ENCODE measurements around the gene REN.

The REN gene

DNA sequence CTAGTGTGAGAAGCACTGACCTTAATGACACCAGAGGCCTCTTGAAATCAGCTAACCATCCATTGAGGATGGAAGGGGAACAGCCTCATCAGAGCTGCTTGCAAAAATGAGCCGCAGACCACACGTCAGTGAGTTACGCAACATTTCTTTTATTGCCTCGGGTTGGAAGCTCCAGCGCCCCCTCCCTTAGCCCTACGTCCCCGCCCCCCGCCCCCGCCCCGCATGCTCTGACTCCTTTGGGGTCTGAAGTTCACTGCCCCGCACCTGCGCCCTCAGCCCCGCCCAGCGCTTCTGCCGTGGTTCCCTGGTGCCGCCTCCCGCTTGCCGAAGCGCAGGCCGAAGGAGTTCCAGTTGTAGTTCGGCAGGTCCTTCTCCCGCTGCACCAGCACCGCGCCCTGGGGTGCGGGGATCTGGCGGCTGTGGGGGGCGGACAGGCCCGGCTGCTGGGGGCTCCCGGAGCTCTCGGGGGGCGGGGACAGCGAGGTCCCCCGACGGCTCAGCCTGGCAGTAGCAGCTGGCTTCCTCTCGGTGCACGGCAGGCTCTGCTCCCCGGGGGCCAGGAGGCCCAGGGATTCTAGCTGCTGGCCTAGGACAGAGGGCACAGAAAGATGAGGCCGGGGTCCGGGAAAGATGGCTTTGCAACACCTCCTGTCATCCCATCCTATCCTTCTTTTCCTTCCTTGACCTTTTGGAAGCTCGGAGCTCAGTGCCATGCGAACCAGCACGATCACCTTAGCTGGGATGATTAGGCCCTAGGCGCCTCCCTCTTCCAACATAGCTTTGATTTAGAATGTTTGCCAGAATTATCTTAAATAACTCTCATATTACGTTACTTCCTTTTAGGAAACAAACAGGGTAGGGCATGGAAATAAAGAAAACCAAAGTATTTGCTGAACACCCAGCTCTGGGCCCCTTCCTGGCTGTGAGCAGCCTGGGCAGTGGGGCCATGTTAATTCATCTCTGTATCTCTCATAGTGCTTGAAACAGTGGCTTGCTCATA, 24.4 kb upstream of the REN start:
- DNase-seq (ENCODE audit: low read depth in 2 of 2) = peak in 1 of 2 donors; percentile 27

DNA sequence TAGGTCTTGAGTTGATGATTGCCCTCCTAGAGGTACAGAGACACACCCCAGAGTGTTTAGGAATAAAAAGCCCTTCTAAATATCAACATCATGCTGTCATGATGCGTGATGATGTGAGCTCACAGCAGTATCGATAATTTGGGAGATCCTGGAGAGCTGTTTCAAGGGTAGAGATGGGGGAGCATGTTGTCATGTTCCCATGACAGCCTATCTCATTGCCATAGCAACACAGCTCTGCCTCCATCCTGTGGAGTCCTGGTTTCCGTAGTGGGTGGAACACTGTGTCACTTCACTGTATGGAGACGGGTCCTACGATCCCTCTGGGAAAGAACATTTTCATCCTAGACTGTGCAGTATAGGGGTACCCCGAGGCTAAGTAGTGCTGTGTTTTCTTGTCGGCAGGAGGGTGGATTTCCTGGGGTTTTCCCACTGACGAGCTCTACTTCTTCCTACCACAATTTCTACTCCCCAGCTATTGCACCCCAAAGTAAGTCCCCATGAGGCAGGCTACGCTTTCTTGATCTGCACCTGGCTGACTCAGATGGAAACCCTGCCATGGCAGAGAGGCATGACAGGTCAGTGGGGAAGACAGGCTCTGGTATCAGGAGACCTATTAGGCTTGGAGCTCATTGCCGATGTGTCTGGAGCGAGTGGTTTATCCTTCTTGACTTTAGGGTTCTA, 23.0 kb upstream of the REN start:
- no peak for DNase-seq (ENCODE audit: low read depth in 2 of 2)

GRCh38 chr1:204186597-204186996, 20.5 kb upstream of the REN start:
- DNase-seq (ENCODE audit: low read depth in 2 of 2) = no peak

GRCh38 chr1:204181116-204181515, 15.0 kb upstream of the REN start:
- DNase-seq (ENCODE audit: low read depth in 2 of 2) = no peak

DNA sequence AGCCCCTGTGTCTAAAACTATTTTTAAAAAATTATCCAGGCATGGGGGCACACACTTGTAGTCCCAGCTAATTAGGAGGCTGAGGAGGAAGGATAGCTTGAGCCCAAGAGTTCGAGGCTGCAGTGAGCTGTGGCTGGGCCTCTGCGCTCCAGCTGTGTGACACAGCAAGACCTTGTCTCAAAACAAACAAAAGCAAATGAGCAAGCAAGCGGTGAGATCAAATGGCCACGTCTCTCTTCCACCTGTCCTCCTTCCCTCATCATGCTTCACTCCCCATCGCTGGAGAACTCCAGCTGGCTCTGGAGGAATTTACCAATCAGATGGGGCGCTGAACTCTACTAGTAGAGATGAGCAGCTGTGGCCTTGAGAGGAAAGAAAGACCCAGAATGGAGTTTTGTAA, 14.0 kb upstream of the REN start:
- DNase-seq (ENCODE audit: low read depth in 2 of 2) = no peak

GRCh38 chr1:204178487-204179281, 12.5 kb upstream of the REN start:
- no peak for DNase-seq (ENCODE audit: low read depth in 2 of 2)

DNA sequence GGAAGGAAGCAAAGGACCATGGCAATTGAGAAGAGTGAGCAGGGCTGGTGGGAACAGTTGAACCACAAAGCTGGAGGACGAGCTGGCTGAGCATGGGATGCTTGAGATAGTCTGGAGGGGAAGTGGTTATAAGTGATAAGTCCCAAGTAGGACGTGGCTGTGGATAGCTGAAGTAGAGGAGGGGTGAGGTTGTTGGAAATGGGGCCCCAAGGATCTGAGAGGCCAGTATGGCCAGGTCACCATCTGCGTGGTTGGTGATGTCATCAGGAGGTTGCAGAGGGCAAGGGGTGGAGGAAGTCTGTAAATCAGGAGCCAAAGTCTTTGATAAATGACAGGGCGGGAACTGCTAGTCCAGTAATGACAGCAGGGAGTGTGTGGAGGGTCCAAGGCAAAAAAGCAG, 11.0 kb upstream of the REN start:
- no peak for DNase-seq (ENCODE audit: low read depth in 2 of 2)

- no peak for DNase-seq (ENCODE audit: low read depth in 2 of 2)
These were observed 9.9 kb upstream of the REN start for GRCh38 chr1:204176049-204176448.

GRCh38 chr1:204174958-204175357, 8.8 kb upstream of the REN start:
- DNase-seq (ENCODE audit: low read depth in 2 of 2) = no peak

DNA sequence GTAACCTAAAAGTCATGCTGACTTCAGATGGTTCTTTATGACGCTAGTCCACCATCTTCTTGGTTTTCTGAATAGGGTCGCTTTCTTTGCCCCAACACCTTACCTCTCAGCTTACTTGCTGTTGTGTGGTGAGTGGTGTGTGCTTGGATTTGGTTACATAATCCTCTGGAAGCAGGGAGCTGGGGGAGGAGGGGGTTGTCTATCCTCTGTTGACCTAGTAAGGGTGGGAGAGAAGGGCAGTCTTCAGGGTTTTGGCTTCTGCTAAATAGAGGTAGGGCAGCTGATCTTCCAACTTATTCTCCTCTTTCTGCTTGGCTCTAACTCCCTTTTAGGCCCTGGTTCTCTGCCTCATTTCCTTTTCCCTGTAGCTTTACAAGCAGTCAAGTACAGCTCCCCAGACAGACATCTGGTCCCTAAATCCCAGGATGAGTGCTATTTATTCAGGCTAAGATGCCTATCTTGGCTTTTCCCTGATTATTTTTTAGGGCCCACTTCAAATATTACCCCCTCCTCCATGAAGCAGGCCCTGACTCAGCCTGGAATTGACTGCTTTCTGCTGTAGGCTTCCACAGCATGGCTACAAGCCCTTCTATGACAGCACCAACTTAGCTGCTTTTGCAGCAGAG, 6.4 kb upstream of the REN start:
- no peak for DNase-seq (ENCODE audit: low read depth in 2 of 2)

- DNase-seq (ENCODE audit: low read depth in 2 of 2) = no peak
These were observed 5.6 kb upstream of the REN start for GRCh38 chr1:204171751-204172178.

- DNase-seq (ENCODE audit: low read depth in 2 of 2) = no peak
These were observed 4.5 kb upstream of the REN start for GRCh38 chr1:204170494-204171155.

DNA sequence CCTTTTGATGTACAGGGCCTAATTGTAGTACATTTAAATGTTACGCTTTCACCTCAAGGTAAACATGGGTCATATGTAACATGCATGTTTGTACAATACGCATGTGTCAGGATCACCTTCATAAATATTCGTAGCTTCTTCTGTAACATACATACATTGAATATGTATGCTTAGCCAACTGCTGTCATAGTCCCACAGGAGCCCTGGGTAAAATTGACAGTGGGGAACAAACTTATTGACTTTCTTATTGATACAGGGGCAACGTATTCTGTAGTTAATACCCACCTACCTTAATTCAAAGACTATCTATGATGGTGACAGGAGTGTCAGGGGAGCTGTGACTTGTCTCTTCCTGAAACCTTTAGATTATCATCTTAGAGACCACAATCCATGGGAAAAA, 3.7 kb upstream of the REN start:
- no peak for DNase-seq (ENCODE audit: low read depth in 2 of 2)

DNA sequence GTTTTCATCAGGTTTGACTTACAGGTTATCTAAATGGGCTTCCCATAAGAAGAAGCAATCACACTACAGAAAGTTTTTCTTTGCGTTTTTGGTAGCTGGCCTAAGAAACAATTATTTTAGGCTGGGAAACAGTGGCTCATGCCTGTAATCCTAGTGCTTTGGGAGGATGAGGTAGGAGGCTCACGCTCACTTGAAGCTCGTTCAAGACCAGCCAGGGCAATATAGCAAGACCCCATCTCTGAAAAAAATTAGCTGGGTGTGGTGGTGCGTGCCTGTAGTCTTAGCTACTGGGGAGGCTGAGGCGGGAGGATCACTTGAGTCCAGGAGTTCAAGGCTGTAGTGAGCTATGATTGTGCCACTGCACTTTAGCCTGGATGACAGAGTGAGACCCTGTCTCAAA, 1.6 kb upstream of the REN start:
- DNase-seq (ENCODE audit: low read depth in 2 of 2) = no peak

DNA sequence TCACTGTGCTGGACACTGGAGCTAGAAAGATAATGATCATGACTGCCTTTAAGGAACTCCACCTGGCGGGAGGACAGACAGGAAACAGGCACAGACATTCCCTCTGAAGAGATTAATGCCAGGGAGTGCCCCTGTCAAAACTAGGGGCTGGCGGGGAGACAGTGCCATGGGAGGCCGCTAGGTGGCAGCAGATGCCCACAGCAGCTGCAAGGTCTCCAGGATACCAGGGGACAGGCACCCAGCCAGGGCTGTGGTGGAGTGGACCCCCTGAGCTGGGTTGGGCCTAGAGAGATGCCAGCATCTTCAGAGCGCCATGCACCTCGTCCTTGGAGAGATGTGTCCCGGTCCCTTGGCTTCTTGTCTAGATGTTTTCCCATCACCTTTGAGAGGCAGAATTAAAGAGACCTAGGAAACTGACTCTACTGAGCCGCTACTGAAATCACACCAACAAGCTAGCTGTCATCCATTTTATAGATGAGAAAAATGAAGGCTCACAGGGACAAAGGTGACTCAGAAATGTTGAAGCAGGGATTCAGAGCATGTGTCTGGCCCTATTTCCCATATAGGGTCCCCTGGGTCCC, 3.6 kb downstream of the REN start:
- DNase-seq (ENCODE audit: low read depth in 2 of 2) = peak; percentile 53 to 64

DNA sequence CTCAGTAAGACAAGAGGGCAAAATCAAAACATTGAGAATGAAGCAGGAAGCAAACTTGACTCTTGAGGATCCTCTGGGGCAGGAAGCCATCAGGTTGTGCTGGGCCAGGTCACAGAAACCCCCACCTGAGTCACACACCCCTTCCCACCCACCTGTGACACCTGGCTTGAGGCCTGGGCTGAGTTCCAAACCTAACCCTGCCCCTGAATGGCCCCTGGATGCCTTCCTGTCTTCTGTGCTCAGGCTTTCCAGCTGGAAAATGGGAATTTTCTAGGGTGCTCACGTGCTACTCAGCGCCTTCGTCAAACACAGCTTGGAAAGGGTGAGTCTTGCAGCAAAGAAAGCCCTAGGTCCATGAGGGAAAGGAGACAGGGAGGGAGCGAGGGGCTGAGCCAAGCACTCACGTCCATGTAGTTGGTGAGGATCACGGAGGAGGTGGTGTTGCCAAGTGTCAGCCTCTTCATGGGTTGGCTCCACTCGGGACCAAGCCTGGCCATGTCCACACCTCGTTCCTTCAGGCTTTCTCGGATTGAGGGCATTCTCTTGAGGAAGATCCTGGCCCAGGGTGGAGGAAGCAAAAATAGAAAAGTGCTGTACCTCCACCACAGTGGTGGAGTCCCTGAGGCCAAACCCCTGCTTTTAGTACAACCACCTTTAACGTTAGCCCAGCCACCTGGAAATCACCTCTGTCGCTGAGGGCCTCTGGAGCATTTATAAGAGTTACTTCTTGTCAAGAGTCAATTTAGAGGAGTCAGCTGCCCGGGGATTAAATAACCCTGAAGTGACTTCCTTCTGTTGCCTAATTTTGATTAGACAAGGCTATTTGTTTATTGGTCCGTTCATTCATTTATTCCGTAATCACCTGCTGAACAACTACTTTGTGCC, 4.3 kb downstream of the REN start:
- DNase-seq (ENCODE audit: low read depth in 2 of 2) = no peak

- DNase-seq (ENCODE audit: low read depth in 2 of 2) = no peak
These were observed 8.2 kb downstream of the REN start for GRCh38 chr1:204157962-204158361.

GRCh38 chr1:204155881-204156280, 10.3 kb downstream of the REN start:
- DNase-seq (ENCODE audit: low read depth in 2 of 2) = no peak

GRCh38 chr1:204154568-204155255, 11.4 kb downstream of the REN start:
- DNase-seq (ENCODE audit: low read depth in 2 of 2) = no peak
